Body of pancreas (tissue), 4 donors: ENCODE measurements around the gene RBP5. TPM values are rescaled to one million over a fixed set of nuclear protein-coding genes. Genes with fewer than 3 reads are reported as not detected.
A peak's percentile ranks its signal among the peaks of the same experiment; 100 is the strongest.

Experiments
- ATAC-seq: fragments of 150-250 bp; one replicate; pipeline ENCODE4 v1.9.1; 2016
- DNase-seq, 4 donors: peaks; one replicate each; pipeline ENCODE4 v3.0.0-alpha.2; 2019
- H3K27ac ChIP-seq, 4 donors: fragments of 200-600 bp; sonication (generic); 1 replicate in 3 of 4; 2 replicates in 1 of 4; pipeline versions ENCODE4 v1.5.1 to v1.6.1; 2016 to 2019; ENCODE audit warnings: mild to moderate bottlenecking in 1 of 4, mixed read lengths in 1 of 4, moderate library complexity in 1 of 4
- H3K27me3 ChIP-seq, 2 donors: fragments of 200-600 bp; sonication (generic); one replicate each; pipeline ENCODE4 v1.6.0; 2016; ENCODE audit warnings: mild to moderate bottlenecking in 1 of 2
- H3K36me3 ChIP-seq, 2 donors: fragments of 200-600 bp; sonication (generic); replicated peaks in 1 of 2; 2 replicates each; pipeline ENCODE4 v1.5.1; 2016; ENCODE audit warnings: low read depth in 2 of 2; ENCODE audit not compliant: insufficient read depth in 1 of 2
- H3K4me1 ChIP-seq: fragments of 200-600 bp; sonication (generic); one replicate; pipeline ENCODE4 v1.6.0; 2016
- H3K4me3 ChIP-seq, 2 donors: fragments of 200-600 bp; sonication (generic); 1 replicate in 1 of 2; 2 replicates in 1 of 2; pipeline ENCODE4 v1.5.1; 2016 to 2019
- H3K9me3 ChIP-seq, 3 donors: fragments of 200-600 bp; sonication (generic); 1 replicate in 2 of 3; 2 replicates in 1 of 3; pipeline ENCODE4 v1.5.1; 2016
- POLR2A ChIP-seq, 3 donors: fragments of 450-650 bp; IDR thresholded peaks; one replicate each; pipeline ENCODE4 v1.6.1; 2016; ENCODE audit warnings: antibody characterized with exemption in 3 of 3, mild to moderate bottlenecking in 2 of 3
- whole genome bisulfite sequencing, 2 donors: methylation state at CpG; one replicate each; pipeline ENCODE4 v1.1.5; 2017; 5-methylcytosine and 5-hydroxymethylcytosine counted together
- intact Hi-C: fragments of 100-400 bp; cut with DNase I; formaldehyde crosslinking; loops from one replicate; pipeline ENCODE4 v1.15.1; 2023
- total RNA-seq, 2 donors: library from RNA; depleted of rRNA; stranded (reverse); fragments of >200 nt; gene quantifications; one replicate each; pipeline ENCODE4 v1.1.0, GENCODE V29; 2016
- TF ChIP-seq, protein P1 (sequence below), 7 experiments: fragments of 450-650 bp in 4 of 7; fragments of 200-600 bp in 3 of 7; sonication (generic) in 3 of 7; IDR thresholded peaks; one replicate each; pipeline ENCODE4 v1.5.1; 2016 to 2019; ENCODE audit warnings: antibody characterized with exemption in 7 of 7

RBP5 gene
- total RNA-seq, 2 donors from 2014 or later = 1.3 TPM; not detected in 1

DNA sequence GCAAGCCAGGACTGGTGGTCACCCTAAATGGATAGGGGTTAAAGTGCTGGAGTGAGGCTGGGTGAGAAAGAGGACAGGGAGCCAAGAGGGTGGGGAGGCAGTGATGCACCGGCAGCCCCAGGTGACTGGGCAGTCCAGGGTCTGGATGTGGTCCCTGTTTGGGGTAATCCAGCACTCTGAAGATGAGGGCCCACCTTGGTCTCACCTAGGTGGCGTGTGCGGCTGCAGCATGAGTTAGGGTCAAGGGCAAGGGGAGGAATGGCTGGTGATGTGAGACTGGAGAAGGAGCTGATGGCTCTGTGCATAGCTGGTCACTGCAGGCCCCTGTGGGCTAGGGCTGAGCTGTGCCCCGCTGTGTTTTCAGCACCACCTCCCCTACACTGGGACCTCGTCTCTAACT lies 18.0 kb downstream of the RBP5 start:
- no peak for DNase-seq
- intact Hi-C loops = loop anchor here (10.0 kb wide), 1 partner anchor 66 kb away; no protein-coding TSS in a partner anchor
- Histone ChIP-seq H3K9me3 (no peaks in the 10 kb centered on the region), H3K27ac (no peak overlapping the region), H3K27me3 (no peaks in the 10 kb centered on the region), H3K4me3 (no peak overlapping the region), H3K4me1 (peaks cover 35% of the 10 kb centered on the region), H3K36me3 (no peaks in the 10 kb centered on the region)
- WGBS, 2 donors = 86 to 89% methylated on average over 5 of the region's 5 CpGs
- TF ChIP-seq POLR2A (IDR thresholded peaks at IDR 0.05) = no peak
- TF ChIP-seq, protein P1, sequence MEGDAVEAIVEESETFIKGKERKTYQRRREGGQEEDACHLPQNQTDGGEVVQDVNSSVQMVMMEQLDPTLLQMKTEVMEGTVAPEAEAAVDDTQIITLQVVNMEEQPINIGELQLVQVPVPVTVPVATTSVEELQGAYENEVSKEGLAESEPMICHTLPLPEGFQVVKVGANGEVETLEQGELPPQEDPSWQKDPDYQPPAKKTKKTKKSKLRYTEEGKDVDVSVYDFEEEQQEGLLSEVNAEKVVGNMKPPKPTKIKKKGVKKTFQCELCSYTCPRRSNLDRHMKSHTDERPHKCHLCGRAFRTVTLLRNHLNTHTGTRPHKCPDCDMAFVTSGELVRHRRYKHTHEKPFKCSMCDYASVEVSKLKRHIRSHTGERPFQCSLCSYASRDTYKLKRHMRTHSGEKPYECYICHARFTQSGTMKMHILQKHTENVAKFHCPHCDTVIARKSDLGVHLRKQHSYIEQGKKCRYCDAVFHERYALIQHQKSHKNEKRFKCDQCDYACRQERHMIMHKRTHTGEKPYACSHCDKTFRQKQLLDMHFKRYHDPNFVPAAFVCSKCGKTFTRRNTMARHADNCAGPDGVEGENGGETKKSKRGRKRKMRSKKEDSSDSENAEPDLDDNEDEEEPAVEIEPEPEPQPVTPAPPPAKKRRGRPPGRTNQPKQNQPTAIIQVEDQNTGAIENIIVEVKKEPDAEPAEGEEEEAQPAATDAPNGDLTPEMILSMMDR (IDR thresholded peaks at IDR 0.05) = no peak
- no peak for ATAC-seq

DNA sequence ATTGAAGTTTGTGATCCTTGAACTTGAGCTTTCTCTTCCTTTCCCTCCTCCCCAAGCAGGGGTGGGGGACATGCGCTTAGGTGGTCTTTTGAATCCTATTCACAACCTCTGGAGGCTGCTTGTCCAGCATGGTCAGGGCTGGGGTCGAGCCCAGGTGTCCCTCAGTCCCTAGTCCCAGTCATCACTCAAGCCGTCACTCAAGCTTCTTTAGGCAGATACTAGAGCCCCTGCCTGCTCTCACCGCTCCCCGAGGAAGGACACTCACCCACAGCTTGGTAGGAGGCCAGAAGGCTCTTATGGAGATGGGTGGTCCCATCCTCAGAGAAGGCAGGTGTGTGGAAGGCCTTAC lies 19.1 kb downstream of the RBP5 start:
- peaks cover 35% of the 10 kb centered on the region for H3K4me1 ChIP-seq
- H3K27ac ChIP-seq = peak overlapping the region in 3 of 4 donors; percentile 91 to 99 (median 98)
- intact Hi-C loops = no loop called here
- no peak for DNase-seq
- H3K27me3 ChIP-seq = no peaks in the 10 kb centered on the region
- no peak overlapping the region for H3K4me3 ChIP-seq
- TF ChIP-seq, protein P1 (IDR thresholded peaks at IDR 0.05) = no peak
- TF ChIP-seq POLR2A (IDR thresholded peaks at IDR 0.05) = no peak
- no peaks in the 10 kb centered on the region for H3K36me3 ChIP-seq
- no peaks in the 10 kb centered on the region for H3K9me3 ChIP-seq
- no peak for ATAC-seq
- WGBS, 2 donors = 32 to 54% methylated on average over 5 of the region's 5 CpGs

GRCh38 chr12:7108796-7109571 lies 19.7 kb downstream of the RBP5 start, which contains the start of gene C1RL:
TSS of gene C1RL (minus strand) at chr12:7109214. CDS start at chr12:7109180, 34 bp downstream.
- Histone ChIP-seq H3K36me3 (no peaks in the 10 kb centered on the region), H3K9me3 (no peaks in the 10 kb centered on the region), H3K27ac (peak within 1 kb of the TSS; percentile 91 to 99 (median 96)), H3K4me1 (peaks cover 35% of the 10 kb centered on the region), H3K4me3 (peak within 1 kb of the TSS; percentile 56 to 57), H3K27me3 (no peaks in the 10 kb centered on the region)
- WGBS, 2 donors = 11 to 17% methylated on average over 21 to 23 of the region's 23 CpGs
- DNase-seq (peak; percentile 94 to 96 (median 94)), ATAC-seq (peak; percentile 85)
- peak; percentile 23 to 69 (median 64) for TF ChIP-seq POLR2A (IDR thresholded peaks at IDR 0.05)
- TF ChIP-seq, protein P1 (IDR thresholded peaks at IDR 0.05) = peak; percentile 89 to 99 (median 98)
- intact Hi-C loops = no loop called here

DNA sequence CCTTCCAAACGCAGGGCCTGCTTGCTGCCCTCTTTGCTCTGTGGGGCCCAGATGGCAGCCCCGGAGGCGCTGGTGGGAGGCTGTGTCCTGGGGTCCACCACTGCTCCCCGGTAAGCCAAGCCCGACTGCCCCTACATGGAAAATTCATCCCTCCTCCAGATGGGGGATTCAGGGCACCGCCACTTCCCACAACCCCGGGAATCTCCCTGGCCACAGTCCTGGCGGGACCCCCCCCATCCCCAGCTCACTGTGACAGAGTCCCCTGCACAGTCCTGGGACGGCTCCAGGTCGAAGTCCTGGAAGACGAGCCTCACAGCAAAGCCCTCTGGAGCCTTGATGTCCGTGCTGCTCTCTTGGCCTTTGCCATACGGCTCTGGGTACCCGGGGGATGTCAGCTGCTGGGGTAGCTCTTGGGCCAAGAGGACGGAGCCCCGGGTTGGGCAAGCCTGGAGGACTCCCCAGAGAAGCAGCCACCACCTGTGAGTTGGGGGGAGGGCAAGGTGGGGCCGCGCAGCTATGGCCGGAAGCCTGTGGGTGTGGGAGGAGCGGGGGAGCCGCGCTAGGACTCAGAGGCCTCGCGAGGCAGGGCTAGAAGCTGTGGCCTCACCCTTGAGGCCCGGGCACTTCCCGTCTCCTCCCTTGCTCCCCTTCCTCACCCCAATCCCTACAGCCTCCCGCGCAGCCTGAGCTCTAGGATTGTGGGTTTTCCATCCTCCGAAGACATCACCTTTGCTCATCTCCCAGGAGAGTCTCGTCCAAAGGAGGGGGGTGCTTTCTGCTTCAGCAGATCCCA lies 20.5 kb downstream of the RBP5 start:
- H3K4me3 ChIP-seq = peak overlapping the region; percentile 56 to 57
- intact Hi-C loops = no loop called here
- H3K9me3 ChIP-seq = no peaks in the 10 kb centered on the region
- no peaks in the 10 kb centered on the region for H3K27me3 ChIP-seq
- DNase-seq = peak; percentile 78 to 85 (median 82)
- H3K36me3 ChIP-seq = peaks cover 0 to 2% of the 10 kb centered on the region in 2 donors
- H3K27ac ChIP-seq = peak overlapping the region; percentile 91 to 99 (median 96)
- WGBS, 2 donors = 0 to 2% methylated on average over 10 to 30 of the region's 30 CpGs
- H3K4me1 ChIP-seq = peaks cover 31% of the 10 kb centered on the region
- TF ChIP-seq POLR2A (IDR thresholded peaks at IDR 0.05) = peak; percentile 68 to 84 (median 79)
- TF ChIP-seq, protein P1 (IDR thresholded peaks at IDR 0.05) = no peak
- peak; percentile 80 for ATAC-seq
